ENCODE measurements around the gene AP2S1.
A peak's percentile ranks its signal among the peaks of the same experiment; 100 is the strongest.

The AP2S1 gene

GRCh38 chr19:46797881-46798280 lies 52.8 kb downstream of the AP2S1 start:
- no peak for DNase-seq

GRCh38 chr19:46791944-46792343 lies 58.7 kb downstream of the AP2S1 start:
- peak; percentile 79 for DNase-seq

GRCh38 chr19:46789371-46789770 lies 61.3 kb downstream of the AP2S1 start:
- DNase-seq, result no peak

- DNase-seq, result no peak
Observed at GRCh38 chr19:46788968-46789338, 61.7 kb downstream of the AP2S1 start.

GRCh38 chr19:46788262-46788967 lies 62.2 kb downstream of the AP2S1 start, which contains the start of gene SLC1A5:
Gene SLC1A5 (minus strand): TSS chr19:46788594. CDS start chr19:46787965, 629 bp downstream.
- peak; percentile 99 for DNase-seq

Measured in CD4-positive, alpha-beta T cell treated with Interleukin-17A for 1 hour (primary cell).